HG02623 (cell line): ENCODE data around the gene SGK2.

Source experiments
- ATAC-seq: cut with Tn5 transposase; IDR thresholded peaks from one replicate; pipeline ENCODE4 v1.9.1; 2021; ENCODE audit warnings: moderate library complexity; ENCODE audit not compliant: unreplicated experiment

Gene SGK2

GRCh38 chr20:43558412-43559146, at the start of gene SGK2:
TSS of gene SGK2 (plus strand) at chr20:43559027. CDS start at chr20:43566496, 7,469 bp downstream.
- ATAC-seq = no peak

GRCh38 chr20:43511879-43512278, 46.9 kb upstream of the SGK2 start:
- no peak for ATAC-seq

GRCh38 chr20:43513372-43513930, 45.4 kb upstream of the SGK2 start:
- ATAC-seq = no peak

GRCh38 chr20:43513931-43514647, 44.7 kb upstream of the SGK2 start:
- ATAC-seq = peak; percentile 81

GRCh38 chr20:43514648-43514999, 44.2 kb upstream of the SGK2 start:
- peak; percentile 9 for ATAC-seq

- ATAC-seq = no peak
These were observed 43.2 kb upstream of the SGK2 start for GRCh38 chr20:43515628-43516027.

GRCh38 chr20:43516251-43516824, 42.5 kb upstream of the SGK2 start:
- ATAC-seq = no peak

- no peak for ATAC-seq
These were observed 38.7 kb upstream of the SGK2 start for GRCh38 chr20:43520074-43520630.

GRCh38 chr20:43525021-43525420, 33.8 kb upstream of the SGK2 start:
- ATAC-seq = no peak

- no peak for ATAC-seq
These were observed 30.5 kb upstream of the SGK2 start for GRCh38 chr20:43528258-43528875.

- no peak for ATAC-seq
These were observed 29.8 kb upstream of the SGK2 start for GRCh38 chr20:43529051-43529450.

- ATAC-seq = no peak
These were observed 29.2 kb upstream of the SGK2 start for GRCh38 chr20:43529457-43530153.

GRCh38 chr20:43530321-43531090, 28.3 kb upstream of the SGK2 start:
- no peak for ATAC-seq

- ATAC-seq = no peak
These were observed 27.8 kb upstream of the SGK2 start for GRCh38 chr20:43531091-43531443.

- ATAC-seq = no peak
These were observed 26.3 kb upstream of the SGK2 start for GRCh38 chr20:43532416-43533055.

GRCh38 chr20:43533060-43533459, 25.8 kb upstream of the SGK2 start:
- no peak for ATAC-seq

GRCh38 chr20:43534016-43534415, 24.8 kb upstream of the SGK2 start:
- ATAC-seq = no peak

- ATAC-seq = no peak
These were observed 24.0 kb upstream of the SGK2 start for GRCh38 chr20:43534791-43535350.

GRCh38 chr20:43535370-43536004, 23.3 kb upstream of the SGK2 start:
- no peak for ATAC-seq
